Measurements from ENCODE around the gene VGLL3. TPM values are rescaled to one million over a fixed set of nuclear protein-coding genes. Genes with fewer than 3 reads are reported as not detected.
"Not testable (repeated sequence)": the region's sequence is repeated elsewhere in the genome, so short reads cannot be mapped to it uniquely, and the experiment has no call there.

Gene VGLL3
- polyA plus RNA-seq, 1 experiment, result 98.8 TPM

DNA sequence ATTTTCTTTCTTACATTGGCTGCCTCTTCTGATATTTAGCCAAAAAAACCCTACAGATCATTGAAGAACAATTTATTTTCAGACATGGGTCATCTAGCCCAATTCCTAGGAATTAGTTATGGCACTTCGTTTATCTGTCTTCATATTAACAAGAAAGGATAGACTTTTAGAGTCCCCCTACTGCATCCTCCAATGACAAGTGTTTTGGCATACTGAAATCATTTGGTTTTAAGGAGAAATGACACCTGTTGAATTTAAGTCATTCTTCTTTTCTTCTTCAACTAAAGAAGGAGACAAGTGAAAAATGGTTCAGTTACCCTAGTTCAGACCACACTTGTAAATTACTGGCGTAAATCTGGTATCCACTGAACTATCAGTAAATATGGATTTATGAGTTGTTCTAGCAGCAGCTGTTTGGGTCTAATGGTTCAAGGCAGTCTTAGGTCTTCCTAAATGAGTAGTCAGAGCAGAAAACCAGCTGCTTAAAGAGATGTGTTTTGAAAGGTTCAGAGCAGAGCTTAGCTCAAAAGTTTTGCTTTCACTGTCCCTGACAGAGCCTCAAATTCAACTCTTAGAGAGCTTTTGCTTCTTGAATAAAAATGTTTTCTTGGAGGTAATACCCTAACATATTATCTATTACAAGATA lies 5.6 kb downstream of the VGLL3 start:
- H3K4me3 ChIP-seq (ENCODE audit: low read depth, low read length), result peak overlapping the region; percentile 26
- ChIA-PET POLR2A (interaction anchor here (0.6 to 0.9 kb wide), 3 partner anchors 23 to 192 kb away, joined by 4 to 28 read pairs (median 4); no protein-coding TSS in a partner anchor), CTCF (interaction anchor here (1.0 to 1.6 kb wide), 4 partner anchors 18 to 199 kb away, joined by 3 to 5 read pairs (median 4); no protein-coding TSS in a partner anchor)
- no peak for DNase-seq (ENCODE audit: low read depth)
- H3K36me3 ChIP-seq (ENCODE audit: control insufficient read depth, insufficient read depth, low read length), result no peaks in the 10 kb centered on the region
- TF ChIP-seq CTCF (IDR thresholded peaks at IDR 0.05; ENCODE audit: insufficient read depth, low read depth, low read length), result no peak
- H3K27me3 ChIP-seq (ENCODE audit: control insufficient read depth, insufficient read depth, low read length), result no peaks in the 10 kb centered on the region

DNA sequence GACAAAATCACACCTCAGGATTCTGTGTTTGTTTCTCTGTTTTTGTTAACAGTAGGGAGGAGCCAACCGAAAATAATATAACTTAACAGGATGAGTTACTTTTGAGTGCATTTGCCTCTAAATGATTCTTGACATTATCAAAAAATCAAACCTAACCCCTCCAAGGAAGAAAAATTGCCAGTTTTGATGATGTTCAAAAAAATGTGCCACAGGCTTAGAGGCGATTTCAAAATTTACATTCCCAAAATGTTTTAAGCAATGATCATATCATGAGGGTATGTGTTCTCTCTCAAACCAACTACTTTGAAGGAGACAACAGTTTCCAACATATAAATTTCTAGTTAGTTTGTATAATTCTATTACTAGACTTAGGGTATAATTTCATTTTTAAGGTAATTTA lies 6.7 kb downstream of the VGLL3 start:
- DNase-seq (ENCODE audit: low read depth), result no peak
- Histone ChIP-seq H3K4me3 (ENCODE audit: low read depth, low read length) (no peak overlapping the region), H3K27me3 (ENCODE audit: control insufficient read depth, insufficient read depth, low read length) (no peaks in the 10 kb centered on the region), H3K36me3 (ENCODE audit: control insufficient read depth, insufficient read depth, low read length) (no peaks in the 10 kb centered on the region)
- TF ChIP-seq CTCF (IDR thresholded peaks at IDR 0.05; ENCODE audit: insufficient read depth, low read depth, low read length), result no peak
- ChIA-PET POLR2A (no interaction called here), CTCF (no interaction called here)

DNA sequence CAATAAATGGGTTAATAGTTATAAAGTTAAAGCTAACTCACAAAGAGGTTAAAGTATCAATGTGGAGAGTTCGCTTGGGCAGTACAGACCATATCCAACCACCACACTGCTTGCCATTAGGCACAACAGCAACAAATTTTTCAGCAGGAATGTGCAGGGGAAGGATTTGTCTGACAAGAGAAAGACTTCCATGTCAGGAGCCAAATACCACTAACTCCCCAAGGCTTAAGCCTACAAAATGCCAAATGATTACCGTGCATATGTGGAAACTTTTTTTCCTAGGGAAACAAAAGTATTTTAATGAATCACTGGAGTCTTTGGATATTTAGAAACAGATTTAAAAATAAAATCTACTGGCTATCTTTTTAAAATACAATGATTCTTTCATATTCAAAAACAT lies 8.1 kb downstream of the VGLL3 start:
- POLR2A ChIA-PET, result no interaction called here
- H3K4me3 ChIP-seq (ENCODE audit: low read depth, low read length), result no peak overlapping the region

DNA sequence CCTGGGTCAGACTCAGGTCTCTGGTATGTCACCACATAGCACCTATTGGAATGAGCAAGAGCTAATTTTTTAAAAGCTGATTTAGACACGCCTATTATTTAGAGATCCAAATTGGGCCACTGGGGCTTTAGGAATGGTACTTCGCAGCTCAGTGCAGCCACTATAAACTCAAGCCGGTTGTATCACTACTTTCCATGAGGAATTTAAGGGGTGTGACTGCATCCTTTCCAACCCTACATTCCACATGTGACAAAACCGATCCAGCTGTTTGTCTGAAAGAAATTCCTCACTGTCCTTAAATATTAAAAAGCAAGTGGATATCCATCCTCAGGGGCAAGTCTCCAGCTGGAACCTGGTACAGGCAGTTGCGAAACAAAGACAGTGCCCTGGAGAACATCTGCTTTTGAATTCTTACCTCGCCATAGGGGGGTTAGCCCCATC lies 12.8 kb downstream of the VGLL3 start:
- ChIA-PET POLR2A (interaction anchor here (0.6 to 0.9 kb wide), 2 partner anchors 41 to 88 kb away, joined by 3 to 16 read pairs; no protein-coding TSS in a partner anchor), CTCF (interaction anchor here (0.6 to 2.3 kb wide), 5 partner anchors 14 to 192 kb away, joined by 3 to 10 read pairs (median 5); no protein-coding TSS in a partner anchor)
- peak overlapping the region; percentile 9 for H3K4me3 ChIP-seq (ENCODE audit: low read depth, low read length)
- peak; percentile 84 for DNase-seq (ENCODE audit: low read depth)
- peaks cover 9% of the 10 kb centered on the region for H3K36me3 ChIP-seq (ENCODE audit: control insufficient read depth, insufficient read depth, low read length)
- H3K27me3 ChIP-seq (ENCODE audit: control insufficient read depth, insufficient read depth, low read length), result no peaks in the 10 kb centered on the region
- no peak for TF ChIP-seq CTCF (IDR thresholded peaks at IDR 0.05; ENCODE audit: insufficient read depth, low read depth, low read length)

More for the DNA sequence above, 8.1 kb downstream of the VGLL3 start:
- peaks cover 2% of the 10 kb centered on the region for H3K36me3 ChIP-seq (ENCODE audit: control insufficient read depth, insufficient read depth, low read length)
- DNase-seq (ENCODE audit: low read depth), result no peak
- CTCF ChIA-PET, result no interaction called here
- TF ChIP-seq CTCF (IDR thresholded peaks at IDR 0.05; ENCODE audit: insufficient read depth, low read depth, low read length), result no peak
- H3K27me3 ChIP-seq (ENCODE audit: control insufficient read depth, insufficient read depth, low read length), result no peaks in the 10 kb centered on the region

DNA sequence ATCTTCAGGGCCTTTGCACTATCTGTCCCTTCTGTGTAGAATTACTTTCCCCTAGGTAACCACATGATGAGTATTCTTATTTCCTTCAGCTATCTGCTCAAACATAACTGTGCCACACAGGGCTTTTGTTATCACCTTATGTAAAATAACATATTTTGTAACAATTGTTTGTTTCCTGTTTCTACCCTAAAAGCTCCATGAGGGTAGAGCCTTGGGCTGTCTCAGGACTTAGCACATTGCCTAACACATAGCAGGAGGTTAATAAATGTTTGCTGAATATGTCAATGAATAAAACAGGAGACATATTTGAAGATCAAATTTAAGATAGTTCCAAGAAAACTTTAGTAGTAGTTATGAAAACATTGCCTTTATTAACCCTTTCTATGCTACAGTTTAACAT lies 14.7 kb downstream of the VGLL3 start:
- H3K27me3 ChIP-seq (ENCODE audit: control insufficient read depth, insufficient read depth, low read length), result no peaks in the 10 kb centered on the region
- H3K4me3 ChIP-seq (ENCODE audit: low read depth, low read length), result no peak overlapping the region
- no peak for TF ChIP-seq CTCF (IDR thresholded peaks at IDR 0.05; ENCODE audit: insufficient read depth, low read depth, low read length)
- H3K36me3 ChIP-seq (ENCODE audit: control insufficient read depth, insufficient read depth, low read length), result peaks cover 9% of the 10 kb centered on the region
- no peak for DNase-seq (ENCODE audit: low read depth)
- ChIA-PET CTCF (interaction anchor here (0.6 to 1.5 kb wide), 5 partner anchors 9 to 107 kb away, joined by 3 to 5 read pairs (median 4); no protein-coding TSS in a partner anchor), POLR2A (no interaction called here)

- CTCF ChIA-PET, result interaction anchor here (0.8 to 1.7 kb wide), 3 partner anchors 9 to 109 kb away, joined by 3 to 4 read pairs (median 3); no protein-coding TSS in a partner anchor
- peaks cover 11% of the 10 kb centered on the region for H3K36me3 ChIP-seq (ENCODE audit: control insufficient read depth, insufficient read depth, low read length)
- POLR2A ChIA-PET, result not testable (repeated sequence)
Observed at GRCh38 chr3:86974177-86974576, 16.8 kb downstream of the VGLL3 start.

More at GRCh38 chr3:86974177-86974576, 16.8 kb downstream of the VGLL3 start:
- H3K27me3 ChIP-seq (ENCODE audit: control insufficient read depth, insufficient read depth, low read length); DNase-seq (ENCODE audit: low read depth); H3K4me3 ChIP-seq (ENCODE audit: low read depth, low read length): not testable (repeated sequence)
